ENCODE results near the gene GLI1. TPM values are rescaled to one million over a fixed set of nuclear protein-coding genes. Genes with fewer than 3 reads are reported as not detected.

GLI1 gene
- total and polyA plus RNA-seq, 2 of the 13 experiments (the other 11 are each of a cell fraction or from before 2014, with no cell fraction given): 0.09 to 0.20 TPM

DNA sequence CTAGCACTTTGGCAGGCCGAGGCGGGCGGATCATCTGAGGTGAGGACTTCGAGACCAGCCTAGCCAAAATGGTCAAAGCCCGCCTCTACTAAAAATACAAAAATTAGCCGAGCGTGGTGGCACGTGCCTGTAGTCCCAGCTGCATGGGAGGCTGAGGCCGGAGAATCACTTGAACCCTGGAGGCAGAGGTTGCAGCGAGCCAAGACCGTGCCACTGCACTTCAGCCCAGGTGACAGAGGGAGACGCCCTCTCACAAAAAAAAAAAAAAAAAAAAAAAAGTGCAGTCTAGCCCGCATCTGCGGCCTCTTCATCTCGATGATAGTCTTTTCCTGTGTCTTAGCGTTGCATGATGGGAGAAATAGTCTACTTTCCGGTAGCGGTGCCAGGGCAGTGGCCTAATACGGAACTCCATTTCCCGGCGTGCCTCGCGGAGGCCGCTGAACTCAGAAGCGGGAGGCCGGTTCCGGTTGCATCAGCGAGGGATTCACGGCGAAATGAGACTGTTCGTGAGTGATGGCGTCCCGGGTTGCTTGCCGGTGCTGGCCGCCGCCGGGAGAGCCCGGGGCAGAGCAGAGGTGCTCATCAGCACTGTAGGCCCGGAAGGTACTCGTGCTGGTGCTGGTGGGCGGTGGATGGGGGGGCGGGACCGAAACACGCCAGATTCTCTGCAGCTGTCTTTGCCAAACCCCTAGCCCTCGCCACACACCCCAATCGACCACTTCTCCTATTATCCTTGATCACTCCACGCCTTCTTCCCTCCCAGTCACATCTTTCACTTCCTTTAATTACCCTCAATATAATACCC lies 28.2 kb downstream of the GLI1 start, which contains the start of gene MARS1 (continued):
- TF ChIP-seq, protein P1, sequence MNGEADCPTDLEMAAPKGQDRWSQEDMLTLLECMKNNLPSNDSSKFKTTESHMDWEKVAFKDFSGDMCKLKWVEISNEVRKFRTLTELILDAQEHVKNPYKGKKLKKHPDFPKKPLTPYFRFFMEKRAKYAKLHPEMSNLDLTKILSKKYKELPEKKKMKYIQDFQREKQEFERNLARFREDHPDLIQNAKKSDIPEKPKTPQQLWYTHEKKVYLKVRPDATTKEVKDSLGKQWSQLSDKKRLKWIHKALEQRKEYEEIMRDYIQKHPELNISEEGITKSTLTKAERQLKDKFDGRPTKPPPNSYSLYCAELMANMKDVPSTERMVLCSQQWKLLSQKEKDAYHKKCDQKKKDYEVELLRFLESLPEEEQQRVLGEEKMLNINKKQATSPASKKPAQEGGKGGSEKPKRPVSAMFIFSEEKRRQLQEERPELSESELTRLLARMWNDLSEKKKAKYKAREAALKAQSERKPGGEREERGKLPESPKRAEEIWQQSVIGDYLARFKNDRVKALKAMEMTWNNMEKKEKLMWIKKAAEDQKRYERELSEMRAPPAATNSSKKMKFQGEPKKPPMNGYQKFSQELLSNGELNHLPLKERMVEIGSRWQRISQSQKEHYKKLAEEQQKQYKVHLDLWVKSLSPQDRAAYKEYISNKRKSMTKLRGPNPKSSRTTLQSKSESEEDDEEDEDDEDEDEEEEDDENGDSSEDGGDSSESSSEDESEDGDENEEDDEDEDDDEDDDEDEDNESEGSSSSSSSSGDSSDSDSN (CRISPR knock-in tag; IDR thresholded peaks at IDR 0.05): peak; percentile 44; the same call in 1 of the 2 replicates
- TF ChIP-seq, protein P2, sequence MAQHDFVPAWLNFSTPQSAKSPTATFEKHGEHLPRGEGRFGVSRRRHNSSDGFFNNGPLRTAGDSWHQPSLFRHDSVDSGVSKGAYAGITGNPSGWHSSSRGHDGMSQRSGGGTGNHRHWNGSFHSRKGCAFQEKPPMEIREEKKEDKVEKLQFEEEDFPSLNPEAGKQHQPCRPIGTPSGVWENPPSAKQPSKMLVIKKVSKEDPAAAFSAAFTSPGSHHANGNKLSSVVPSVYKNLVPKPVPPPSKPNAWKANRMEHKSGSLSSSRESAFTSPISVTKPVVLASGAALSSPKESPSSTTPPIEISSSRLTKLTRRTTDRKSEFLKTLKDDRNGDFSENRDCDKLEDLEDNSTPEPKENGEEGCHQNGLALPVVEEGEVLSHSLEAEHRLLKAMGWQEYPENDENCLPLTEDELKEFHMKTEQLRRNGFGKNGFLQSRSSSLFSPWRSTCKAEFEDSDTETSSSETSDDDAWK (CRISPR knock-in tag; IDR thresholded peaks at IDR 0.05): no peak
- no peak for TF ChIP-seq ZNF558 (CRISPR knock-in tag; IDR thresholded peaks at IDR 0.05; ENCODE audit: borderline replicate concordance)
- no peak for TF ChIP-seq ATM (IDR thresholded peaks at IDR 0.05; ENCODE audit: borderline replicate concordance)
- TF ChIP-seq PLRG1 (conservative IDR thresholded peaks at IDR 0.05): no peak
- TF ChIP-seq, protein P3, sequence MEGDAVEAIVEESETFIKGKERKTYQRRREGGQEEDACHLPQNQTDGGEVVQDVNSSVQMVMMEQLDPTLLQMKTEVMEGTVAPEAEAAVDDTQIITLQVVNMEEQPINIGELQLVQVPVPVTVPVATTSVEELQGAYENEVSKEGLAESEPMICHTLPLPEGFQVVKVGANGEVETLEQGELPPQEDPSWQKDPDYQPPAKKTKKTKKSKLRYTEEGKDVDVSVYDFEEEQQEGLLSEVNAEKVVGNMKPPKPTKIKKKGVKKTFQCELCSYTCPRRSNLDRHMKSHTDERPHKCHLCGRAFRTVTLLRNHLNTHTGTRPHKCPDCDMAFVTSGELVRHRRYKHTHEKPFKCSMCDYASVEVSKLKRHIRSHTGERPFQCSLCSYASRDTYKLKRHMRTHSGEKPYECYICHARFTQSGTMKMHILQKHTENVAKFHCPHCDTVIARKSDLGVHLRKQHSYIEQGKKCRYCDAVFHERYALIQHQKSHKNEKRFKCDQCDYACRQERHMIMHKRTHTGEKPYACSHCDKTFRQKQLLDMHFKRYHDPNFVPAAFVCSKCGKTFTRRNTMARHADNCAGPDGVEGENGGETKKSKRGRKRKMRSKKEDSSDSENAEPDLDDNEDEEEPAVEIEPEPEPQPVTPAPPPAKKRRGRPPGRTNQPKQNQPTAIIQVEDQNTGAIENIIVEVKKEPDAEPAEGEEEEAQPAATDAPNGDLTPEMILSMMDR (CRISPR knock-in tag; IDR thresholded peaks at IDR 0.05): peak; percentile 59
- no peak for TF ChIP-seq GFI1 (CRISPR knock-in tag; IDR thresholded peaks at IDR 0.05; ENCODE audit: borderline replicate concordance)
- TF ChIP-seq RBM39 (IDR thresholded peaks at IDR 0.05; ENCODE audit: low read depth, low read length, poor library complexity, severe bottlenecking): peak; percentile 78
- peak; percentile 76 for TF ChIP-seq ZFY (CRISPR knock-in tag; IDR thresholded peaks at IDR 0.05)
- TF ChIP-seq ZNF788 (CRISPR knock-in tag; IDR thresholded peaks at IDR 0.05; ENCODE audit: borderline replicate concordance): peak; percentile 69; the same call in 1 of the 2 replicates
- TF ChIP-seq, protein P4, sequence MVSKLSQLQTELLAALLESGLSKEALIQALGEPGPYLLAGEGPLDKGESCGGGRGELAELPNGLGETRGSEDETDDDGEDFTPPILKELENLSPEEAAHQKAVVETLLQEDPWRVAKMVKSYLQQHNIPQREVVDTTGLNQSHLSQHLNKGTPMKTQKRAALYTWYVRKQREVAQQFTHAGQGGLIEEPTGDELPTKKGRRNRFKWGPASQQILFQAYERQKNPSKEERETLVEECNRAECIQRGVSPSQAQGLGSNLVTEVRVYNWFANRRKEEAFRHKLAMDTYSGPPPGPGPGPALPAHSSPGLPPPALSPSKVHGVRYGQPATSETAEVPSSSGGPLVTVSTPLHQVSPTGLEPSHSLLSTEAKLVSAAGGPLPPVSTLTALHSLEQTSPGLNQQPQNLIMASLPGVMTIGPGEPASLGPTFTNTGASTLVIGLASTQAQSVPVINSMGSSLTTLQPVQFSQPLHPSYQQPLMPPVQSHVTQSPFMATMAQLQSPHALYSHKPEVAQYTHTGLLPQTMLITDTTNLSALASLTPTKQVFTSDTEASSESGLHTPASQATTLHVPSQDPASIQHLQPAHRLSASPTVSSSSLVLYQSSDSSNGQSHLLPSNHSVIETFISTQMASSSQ (IDR thresholded peaks at IDR 0.05; ENCODE audit: low read depth): no peak
- TF ChIP-seq, protein P4 (CRISPR knock-in tag; IDR thresholded peaks at IDR 0.05; ENCODE audit: borderline replicate concordance): no peak
- TF ChIP-seq RNF2 (conservative IDR thresholded peaks at IDR 0.05; ENCODE audit: low read depth): no peak
- no peak for TF ChIP-seq ZNF83 (CRISPR knock-in tag; IDR thresholded peaks at IDR 0.05; ENCODE audit: borderline replicate concordance)
- no peak for TF ChIP-seq PAWR (CRISPR knock-in tag; IDR thresholded peaks at IDR 0.05; ENCODE audit: borderline replicate concordance)
- TF ChIP-seq KLF13 (CRISPR knock-in tag; IDR thresholded peaks at IDR 0.05): no peak
- TF ChIP-seq THYN1 (CRISPR knock-in tag; IDR thresholded peaks at IDR 0.05; ENCODE audit: borderline replicate concordance, low read depth): no peak

Data from HepG2 (cell line).